Gastroesophageal sphincter (tissue), 4 donors: ENCODE results near the gene TTLL12. TPM values are rescaled to one million over a fixed set of nuclear protein-coding genes. Genes with fewer than 3 reads are reported as not detected.

Experiments used
- ATAC-seq: fragments of 150-250 bp; one replicate; pipeline ENCODE4 v1.9.1; 2016; ENCODE audit warnings: mild to moderate bottlenecking, moderate library complexity
- H3K27ac ChIP-seq, 4 donors: fragments of 200-600 bp; sonication (generic) in 3 of 4; 1 replicate in 3 of 4; 2 replicates in 1 of 4; pipeline ENCODE4 v1.5.1; 2016 to 2019
- H3K27me3 ChIP-seq: fragments of 200-600 bp; sonication (generic); one replicate; pipeline ENCODE4 v1.5.1; 2019
- H3K36me3 ChIP-seq, 2 donors: fragments of 200-600 bp; sonication (generic); one replicate each; pipeline ENCODE4 v1.5.1; 2019; ENCODE audit warnings: control low read depth in 1 of 2
- H3K4me1 ChIP-seq, 3 donors: fragments of 200-600 bp; sonication (generic); 1 replicate in 2 of 3; 2 replicates in 1 of 3; pipeline ENCODE4 v1.5.1; 2016 to 2019; ENCODE audit warnings: control low read depth in 2 of 3
- H3K4me3 ChIP-seq, 2 donors: fragments of 200-600 bp; sonication (generic); one replicate each; pipeline ENCODE4 v1.5.1; 2019; ENCODE audit warnings: mild to moderate bottlenecking in 1 of 2, moderate library complexity in 1 of 2
- H3K9me3 ChIP-seq, 3 donors: fragments of 200-600 bp; sonication (generic); one replicate each; pipeline ENCODE4 v1.5.1; 2017 to 2019; ENCODE audit warnings: control low read depth in 2 of 3
- EP300 ChIP-seq: sonication (generic); formaldehyde crosslinking; IDR thresholded peaks from one replicate; pipeline ENCODE4 v1.6.1; 2017; ENCODE audit warnings: antibody characterized with exemption, mild to moderate bottlenecking
- POLR2A ChIP-seq, 2 donors: fragments of 450-650 bp; IDR thresholded peaks; one replicate each; pipeline ENCODE4 v1.6.1; 2017; ENCODE audit warnings: antibody characterized with exemption in 2 of 2, mild to moderate bottlenecking in 2 of 2, moderate library complexity in 1 of 2
- POLR2AphosphoS5 ChIP-seq: sonication (generic); formaldehyde crosslinking; IDR thresholded peaks from one replicate; pipeline ENCODE4 v1.6.1; 2017; ENCODE audit warnings: antibody characterized with exemption
- WGBS, 2 donors: methylation state at CpG; one replicate each; pipeline ENCODE4 v1.1.5; 2018; ENCODE audit warnings: low coverage in 1 of 2; 5-methylcytosine and 5-hydroxymethylcytosine counted together
- total RNA-seq, 4 donors: library from RNA; depleted of rRNA; stranded (reverse); fragments of >200 nt; gene quantifications; one replicate each; pipeline ENCODE4 v1.1.0, GENCODE V29; 2016
- TF ChIP-seq, protein P1 (sequence below), 4 experiments: fragments of 200-600 bp in 2 of 4; fragments of 450-650 bp in 2 of 4; sonication (generic) in 1 of 4; IDR thresholded peaks; one replicate each; pipeline ENCODE4 v1.5.1; 2017 to 2019; ENCODE audit warnings: antibody characterized with exemption in 4 of 4, mild to moderate bottlenecking in 2 of 4, moderate library complexity in 2 of 4

The TTLL12 gene
- total RNA-seq, 4 donors from 2014 or later = 20.8 to 34.5 (median 23.4) TPM

DNA sequence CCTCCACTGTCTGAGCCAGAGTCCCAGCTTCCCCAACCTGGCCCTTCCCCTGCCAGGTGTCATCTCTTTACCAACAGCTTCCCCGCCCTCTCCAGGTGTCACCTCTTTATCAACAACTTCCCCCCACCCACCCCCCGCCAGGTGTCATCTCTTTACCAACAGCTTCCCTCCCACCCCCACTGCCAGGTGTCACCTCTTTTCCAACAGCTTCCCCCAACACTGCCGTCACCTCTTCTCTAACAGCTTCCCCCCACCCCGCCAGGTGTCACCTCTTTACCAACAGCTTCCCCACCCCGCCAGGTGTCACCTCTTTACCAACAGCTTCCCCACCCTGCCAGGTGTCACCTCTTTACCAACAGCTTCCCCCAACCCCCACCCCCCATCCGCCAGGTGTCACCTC, 29.8 kb upstream of the TTLL12 start:
- Histone ChIP-seq H3K27me3 (no peaks in the 10 kb centered on the region), H3K9me3 (no peaks in the 10 kb centered on the region), H3K27ac (no peak overlapping the region), H3K4me3 (no peak overlapping the region), H3K4me1 (no peaks in the 10 kb centered on the region), H3K36me3 (peaks cover 0 to 93% of the 10 kb centered on the region in 2 donors)
- 82 to 83% methylated on average over 1 to 5 of the region's 6 CpGs for WGBS, 2 donors
- no peak for ATAC-seq
- TF ChIP-seq POLR2AphosphoS5 = no peak
- no peak for TF ChIP-seq POLR2A (IDR thresholded peaks at IDR 0.05)
- TF ChIP-seq, protein P1, sequence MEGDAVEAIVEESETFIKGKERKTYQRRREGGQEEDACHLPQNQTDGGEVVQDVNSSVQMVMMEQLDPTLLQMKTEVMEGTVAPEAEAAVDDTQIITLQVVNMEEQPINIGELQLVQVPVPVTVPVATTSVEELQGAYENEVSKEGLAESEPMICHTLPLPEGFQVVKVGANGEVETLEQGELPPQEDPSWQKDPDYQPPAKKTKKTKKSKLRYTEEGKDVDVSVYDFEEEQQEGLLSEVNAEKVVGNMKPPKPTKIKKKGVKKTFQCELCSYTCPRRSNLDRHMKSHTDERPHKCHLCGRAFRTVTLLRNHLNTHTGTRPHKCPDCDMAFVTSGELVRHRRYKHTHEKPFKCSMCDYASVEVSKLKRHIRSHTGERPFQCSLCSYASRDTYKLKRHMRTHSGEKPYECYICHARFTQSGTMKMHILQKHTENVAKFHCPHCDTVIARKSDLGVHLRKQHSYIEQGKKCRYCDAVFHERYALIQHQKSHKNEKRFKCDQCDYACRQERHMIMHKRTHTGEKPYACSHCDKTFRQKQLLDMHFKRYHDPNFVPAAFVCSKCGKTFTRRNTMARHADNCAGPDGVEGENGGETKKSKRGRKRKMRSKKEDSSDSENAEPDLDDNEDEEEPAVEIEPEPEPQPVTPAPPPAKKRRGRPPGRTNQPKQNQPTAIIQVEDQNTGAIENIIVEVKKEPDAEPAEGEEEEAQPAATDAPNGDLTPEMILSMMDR (IDR thresholded peaks at IDR 0.05) = no peak
- TF ChIP-seq EP300 = no peak

DNA sequence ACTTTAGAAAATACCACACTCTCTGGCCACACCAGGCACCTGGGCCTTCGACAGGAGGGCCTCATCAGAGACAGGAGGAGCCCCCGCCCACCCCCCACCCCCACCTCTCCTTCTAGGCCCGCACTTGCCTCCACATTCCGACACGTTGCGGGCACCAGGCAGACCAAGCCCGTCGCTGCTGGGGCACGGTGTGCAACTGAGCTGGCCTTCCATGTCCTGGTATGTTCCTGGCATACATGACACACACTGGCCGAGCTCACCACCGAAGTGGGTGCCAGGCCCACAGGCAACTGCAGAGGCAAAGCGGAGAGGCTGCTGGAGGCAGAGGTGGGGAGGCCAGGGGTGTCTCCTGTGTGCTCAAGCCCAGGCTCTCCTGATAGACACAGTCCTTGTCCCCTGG, 27.0 kb upstream of the TTLL12 start:
- WGBS, 2 donors = no CpG with 5 or more reads among the region's 12 CpGs
- H3K36me3 ChIP-seq = peaks cover 0 to 92% of the 10 kb centered on the region in 2 donors
- no peak overlapping the region for H3K4me3 ChIP-seq
- no peak for ATAC-seq
- TF ChIP-seq POLR2AphosphoS5 = no peak
- TF ChIP-seq, protein P1 (IDR thresholded peaks at IDR 0.05) = no peak
- H3K4me1 ChIP-seq = no peaks in the 10 kb centered on the region
- no peaks in the 10 kb centered on the region for H3K9me3 ChIP-seq
- H3K27me3 ChIP-seq = no peaks in the 10 kb centered on the region
- H3K27ac ChIP-seq = no peak overlapping the region

DNA sequence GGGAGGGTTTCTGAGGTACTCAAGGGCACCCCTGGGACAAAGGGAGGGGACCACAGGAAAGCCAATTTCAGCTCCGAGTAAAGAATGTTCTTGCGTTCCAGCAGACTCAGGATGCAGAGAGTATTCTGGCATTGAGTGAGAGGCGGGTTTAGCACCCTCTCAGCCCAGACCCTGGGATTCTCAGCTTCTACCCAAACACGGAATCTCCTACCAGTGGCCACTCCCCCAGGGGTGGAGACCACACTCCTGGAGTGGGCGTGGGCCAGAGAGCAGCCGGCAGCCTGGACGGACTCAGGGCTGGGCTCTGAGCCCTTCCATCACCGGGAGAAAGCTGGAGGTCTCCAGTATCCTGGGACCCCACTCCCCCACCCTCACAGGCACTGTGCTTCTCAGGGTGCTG, 26.1 kb upstream of the TTLL12 start:
- H3K4me1 ChIP-seq = no peaks in the 10 kb centered on the region
- H3K27ac ChIP-seq = no peak overlapping the region
- no peaks in the 10 kb centered on the region for H3K27me3 ChIP-seq
- TF ChIP-seq POLR2AphosphoS5 (no peak), POLR2A (IDR thresholded peaks at IDR 0.05) (no peak), EP300 (no peak)
- TF ChIP-seq, protein P1 (IDR thresholded peaks at IDR 0.05) = no peak
- H3K4me3 ChIP-seq = no peak overlapping the region
- ATAC-seq = no peak
- H3K36me3 ChIP-seq = peaks cover 0 to 92% of the 10 kb centered on the region in 2 donors
- no peaks in the 10 kb centered on the region for H3K9me3 ChIP-seq
- 62% methylated on average over 2 of the region's 8 CpGs; no CpG with 5 or more reads in 1 of the 2 donors for whole genome bisulfite sequencing, 2 donors

DNA sequence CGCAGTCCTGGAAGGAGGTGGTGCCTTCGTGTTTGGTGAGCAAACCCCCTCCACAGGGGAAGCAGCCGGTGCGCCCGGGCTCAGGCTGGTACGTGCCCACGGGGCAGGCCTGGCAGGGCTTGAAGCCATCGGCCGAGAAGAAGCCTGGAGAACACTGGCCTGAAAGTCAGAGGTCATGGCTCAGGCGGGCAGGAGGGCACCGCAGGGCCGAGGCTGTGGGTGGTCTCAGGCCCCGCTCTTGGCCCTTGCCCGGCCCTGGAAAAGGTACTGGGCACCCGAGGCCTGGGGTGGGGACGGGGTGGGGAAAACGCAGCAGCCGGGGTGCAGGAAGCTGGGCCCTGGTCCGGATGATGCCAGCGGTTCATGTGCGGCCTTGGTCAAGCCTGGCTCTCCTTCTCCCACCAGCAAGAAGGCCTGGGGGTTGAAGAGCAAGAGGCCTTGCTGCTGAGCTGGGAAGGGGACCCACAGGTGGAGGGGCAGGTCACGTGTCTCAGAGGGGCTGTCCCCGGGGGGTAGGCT, 25.6 kb upstream of the TTLL12 start:
- Histone ChIP-seq H3K36me3 (peaks cover 0 to 91% of the 10 kb centered on the region in 2 donors), H3K4me1 (no peaks in the 10 kb centered on the region), H3K9me3 (no peaks in the 10 kb centered on the region), H3K27me3 (no peaks in the 10 kb centered on the region), H3K27ac (no peak overlapping the region), H3K4me3 (no peak overlapping the region)
- TF ChIP-seq POLR2A (IDR thresholded peaks at IDR 0.05) = no peak
- TF ChIP-seq POLR2AphosphoS5 = no peak
- TF ChIP-seq EP300 = no peak
- TF ChIP-seq, protein P1 (IDR thresholded peaks at IDR 0.05) = no peak
- no peak for ATAC-seq
- 80% methylated on average over 1 of the region's 23 CpGs; no CpG with 5 or more reads in 1 of the 2 donors for WGBS, 2 donors

DNA sequence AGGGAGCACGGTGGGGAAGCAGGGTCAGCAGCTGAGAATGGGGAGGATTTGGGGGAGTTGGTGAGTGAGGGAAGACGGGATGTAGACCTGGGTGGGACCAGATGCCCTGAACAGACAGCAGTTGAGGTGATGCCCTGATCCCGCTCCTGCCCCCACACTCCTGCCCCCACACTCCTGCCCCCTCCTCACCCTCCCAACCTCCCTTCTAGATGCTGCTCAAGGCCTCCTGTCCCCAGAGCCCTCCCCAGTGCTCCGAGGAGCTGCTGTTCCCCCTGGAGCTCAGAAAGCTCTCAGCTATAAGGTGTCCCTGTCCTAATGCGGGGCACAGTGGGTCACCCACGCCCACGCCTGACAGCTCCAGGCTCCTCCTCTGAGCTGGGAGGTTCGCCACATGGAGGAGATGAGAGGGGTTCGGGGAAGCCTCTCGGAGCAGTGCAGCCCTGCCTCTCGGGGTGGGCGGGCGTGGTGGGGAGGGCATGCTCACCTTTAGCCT, 25.1 kb upstream of the TTLL12 start:
- Histone ChIP-seq H3K4me1 (no peaks in the 10 kb centered on the region), H3K27me3 (no peaks in the 10 kb centered on the region), H3K36me3 (peaks cover 0 to 91% of the 10 kb centered on the region in 2 donors), H3K4me3 (no peak overlapping the region), H3K9me3 (no peaks in the 10 kb centered on the region), H3K27ac (no peak overlapping the region)
- no peak for ATAC-seq
- WGBS, 2 donors = 83 to 90% methylated on average over 1 to 3 of the region's 13 CpGs
- no peak for TF ChIP-seq POLR2AphosphoS5
- no peak for TF ChIP-seq EP300
- TF ChIP-seq, protein P1 (IDR thresholded peaks at IDR 0.05) = no peak
- TF ChIP-seq POLR2A (IDR thresholded peaks at IDR 0.05) = no peak
